PC-3 (cell line): Measurements from ENCODE around the gene DNAJC25.
"Not testable (repeated sequence)": the region's sequence is repeated elsewhere in the genome, so short reads cannot be mapped to it uniquely, and the experiment has no call there.

ENCODE experiments used
- CTCF ChIP-seq: fragments of 300-600 bp; sonication (generic); conservative IDR thresholded peaks from 2 replicates; pipeline ENCODE4 v1.5.1; 2017; ENCODE audit warnings: antibody characterized with exemption, low read depth, mild to moderate bottlenecking, low read length
- EZH2 ChIP-seq: fragments of 300-600 bp; sonication (generic); IDR thresholded peaks from one replicate; pipeline ENCODE4 v1.6.1; 2017; ENCODE audit warnings: antibody characterized with exemption, mild to moderate bottlenecking, low read length; ENCODE audit not compliant: unreplicated experiment

- TF ChIP-seq CTCF, EZH2: not testable (repeated sequence)
Observed at GRCh38 chr9:111617349-111617748, 13.8 kb upstream of the DNAJC25 start.
